ENCODE measurements around the gene PRODH2.

DNA sequence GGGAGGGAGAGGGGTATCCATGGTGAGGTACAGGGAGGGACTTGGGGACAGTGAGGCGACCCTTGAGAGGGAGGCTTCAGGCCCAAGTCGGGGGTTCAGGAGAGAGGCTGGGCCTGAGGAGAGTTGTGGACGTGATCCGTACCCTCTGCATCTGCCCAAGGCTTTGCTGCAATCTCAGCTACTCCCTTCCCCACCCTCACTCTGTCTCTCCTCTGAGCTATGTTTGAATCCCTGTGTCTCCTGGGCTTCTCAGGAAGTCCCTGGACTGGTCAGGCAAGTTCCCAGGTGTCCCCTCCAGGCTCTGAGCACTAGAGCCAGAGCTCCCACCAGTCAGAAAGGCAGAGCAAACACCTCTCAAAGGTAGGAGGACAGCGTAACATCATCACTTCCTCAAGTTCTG lies 62.5 kb downstream of the PRODH2 start:
- TF ChIP-seq, protein P1, sequence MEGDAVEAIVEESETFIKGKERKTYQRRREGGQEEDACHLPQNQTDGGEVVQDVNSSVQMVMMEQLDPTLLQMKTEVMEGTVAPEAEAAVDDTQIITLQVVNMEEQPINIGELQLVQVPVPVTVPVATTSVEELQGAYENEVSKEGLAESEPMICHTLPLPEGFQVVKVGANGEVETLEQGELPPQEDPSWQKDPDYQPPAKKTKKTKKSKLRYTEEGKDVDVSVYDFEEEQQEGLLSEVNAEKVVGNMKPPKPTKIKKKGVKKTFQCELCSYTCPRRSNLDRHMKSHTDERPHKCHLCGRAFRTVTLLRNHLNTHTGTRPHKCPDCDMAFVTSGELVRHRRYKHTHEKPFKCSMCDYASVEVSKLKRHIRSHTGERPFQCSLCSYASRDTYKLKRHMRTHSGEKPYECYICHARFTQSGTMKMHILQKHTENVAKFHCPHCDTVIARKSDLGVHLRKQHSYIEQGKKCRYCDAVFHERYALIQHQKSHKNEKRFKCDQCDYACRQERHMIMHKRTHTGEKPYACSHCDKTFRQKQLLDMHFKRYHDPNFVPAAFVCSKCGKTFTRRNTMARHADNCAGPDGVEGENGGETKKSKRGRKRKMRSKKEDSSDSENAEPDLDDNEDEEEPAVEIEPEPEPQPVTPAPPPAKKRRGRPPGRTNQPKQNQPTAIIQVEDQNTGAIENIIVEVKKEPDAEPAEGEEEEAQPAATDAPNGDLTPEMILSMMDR (conservative IDR thresholded peaks at IDR 0.05 in 1 of 2, IDR thresholded peaks at IDR 0.05 in 1 of 2; ENCODE audit: extremely low read depth in 1 of 2, insufficient read depth in 1 of 2, low read depth in 1 of 2, low read length in 2 of 2) = no peak
- no peak for TF ChIP-seq EZH2 (IDR thresholded peaks at IDR 0.05; ENCODE audit: borderline replicate concordance, low read length)
